CD4-positive, alpha-beta T cell (primary cell): ENCODE results near the gene OR4A15. TPM values are rescaled to one million over a fixed set of nuclear protein-coding genes. Genes with fewer than 3 reads are reported as not detected.

Experiments used
- ATAC-seq: fragments of 200-7000 bp; cut with Tn5 transposase; one replicate; pipeline ENCODE4 v1.10.0; 2022; ENCODE audit warnings: mild to moderate bottlenecking; ENCODE audit not compliant: poor library complexity
- CTCF ChIA-PET: fragments of 350-600 bp; sonication (Branson Sonifier 250); formaldehyde crosslinking; loops from one replicate; lab custom pipeline; 2021; ENCODE audit warnings: antibody characterized with exemption, inconsistent platforms; lab: Charles Lee
- POLR2A ChIA-PET: fragments of 350-600 bp; sonication (Branson Sonifier 250); formaldehyde crosslinking; loops from one replicate; lab custom pipeline; 2021; ENCODE audit warnings: antibody characterized with exemption, inconsistent platforms; lab: Charles Lee
- DNase-seq, 14 experiments: peaks; one replicate each; pipeline ENCODE4 v3.0.0-alpha.2; 2013 to 2020; ENCODE audit warnings: mixed read lengths in 2 of 14
- H3K27ac ChIP-seq, 2 donors: one replicate each; pipeline versions ENCODE4 v1.5.1 to v1.7.0; 2013; ENCODE audit warnings: low read length in 2 of 2, low read depth in 1 of 2, mild to moderate bottlenecking in 1 of 2
- H3K27me3 ChIP-seq, 2 experiments: 1 replicate in 1 of 2; 2 replicates in 1 of 2; pipeline versions ENCODE4 v1.6.1 to v1.7.0; 2013; ENCODE audit warnings: low read length in 2 of 2, control low read depth in 1 of 2, mild to moderate bottlenecking in 1 of 2, moderate library complexity in 1 of 2; ENCODE audit not compliant: insufficient read depth in 2 of 2, control insufficient read depth in 1 of 2
- H3K36me3 ChIP-seq: one replicate; pipeline ENCODE4 v1.6.1; 2013; ENCODE audit warnings: low read length, control low read depth; ENCODE audit not compliant: insufficient read depth
- H3K4me1 ChIP-seq: one replicate; pipeline ENCODE4 v1.6.1; 2013; ENCODE audit warnings: low read length, control low read depth; ENCODE audit not compliant: insufficient read depth
- H3K4me3 ChIP-seq: one replicate; pipeline ENCODE4 v1.5.1; 2013; ENCODE audit warnings: mild to moderate bottlenecking, low read length, moderate library complexity
- H3K9me3 ChIP-seq, 2 experiments: 1 replicate in 1 of 2; 2 replicates in 1 of 2; pipeline versions ENCODE4 v1.6.1 to v1.7.0; 2013; ENCODE audit warnings: low read length in 2 of 2, mild to moderate bottlenecking in 2 of 2, control low read depth in 1 of 2, moderate library complexity in 1 of 2; ENCODE audit not compliant: control insufficient read depth in 1 of 2, insufficient read depth in 1 of 2
- H3K27ac Mint-ChIP-seq: one replicate; pipeline ENCODE4 v1.8.0; 2020; ENCODE audit warnings: mixed read lengths
- H3K27me3 Mint-ChIP-seq: one replicate; pipeline ENCODE4 v1.8.0; 2021; ENCODE audit warnings: mixed read lengths
- H3K36me3 Mint-ChIP-seq: one replicate; pipeline ENCODE4 v1.8.0; 2021; ENCODE audit warnings: low read depth, mixed read lengths
- H3K4me1 Mint-ChIP-seq: one replicate; pipeline ENCODE4 v1.8.0; 2021; ENCODE audit warnings: low read depth, mixed read lengths
- H3K4me3 Mint-ChIP-seq: one replicate; pipeline ENCODE4 v1.8.0; 2020; ENCODE audit warnings: mild to moderate bottlenecking, mixed read lengths
- H3K9me3 Mint-ChIP-seq: one replicate; pipeline ENCODE4 v1.8.0; 2020; ENCODE audit warnings: mixed read lengths
- intact Hi-C, 2 experiments: fragments of 100-400 bp; cut with DNase I in 1 of 2; cut with micrococcal nuclease in 1 of 2; formaldehyde crosslinking; loops; one replicate each; pipeline versions ENCODE4 v1.15.1 to v1.9.0; 2023 to 2025; cut with DNase I, micrococcal nuclease
- total RNA-seq, 174 experiments: library from RNA in 2 of 174; stranded (reverse) in 2 of 174; gene quantifications; one replicate each; pipeline ENCODE4 v1.2.3 and lab custom pipeline; 2021 to 2026
- TF ChIP-seq, protein P1 (sequence below): fragments of 200-600 bp; IDR thresholded peaks from one replicate; pipeline ENCODE4 v1.8.0; 2022; ENCODE audit warnings: antibody characterized with exemption, mild to moderate bottlenecking

OR4A15 gene
- total RNA-seq, 2 experiments from 2014 or later = not detected

DNA sequence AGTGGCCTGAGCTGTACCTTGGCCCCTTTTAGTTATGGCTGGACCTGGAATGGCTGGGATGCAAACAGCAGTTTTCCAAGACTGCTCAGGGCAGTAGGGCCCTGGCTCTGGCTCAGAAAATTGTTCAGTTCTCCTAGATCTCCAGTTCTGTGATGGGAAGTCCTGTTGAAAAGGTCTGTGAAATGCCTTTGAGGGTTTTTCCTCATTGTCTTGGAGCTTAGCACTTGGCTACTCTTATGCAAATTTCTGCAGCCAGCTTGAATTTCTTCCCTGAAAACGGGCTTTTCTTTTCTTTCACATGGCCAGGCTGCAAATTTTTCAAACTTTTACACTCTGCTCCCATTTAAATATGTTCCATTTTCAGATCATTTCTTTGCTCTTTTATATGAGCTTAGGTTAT lies 33.2 kb downstream of the OR4A15 start:
- Mint-ChIP-seq H3K4me3 (no peak overlapping the region), H3K36me3 (no peaks in the 10 kb centered on the region), H3K27me3 (no peaks in the 10 kb centered on the region), H3K9me3 (peaks cover 15% of the 10 kb centered on the region), H3K4me1 (no peaks in the 10 kb centered on the region), H3K27ac (no peak overlapping the region)
- no peaks in the 10 kb centered on the region for H3K27me3 ChIP-seq
- peaks cover 0 to 7% of the 10 kb centered on the region in 2 experiments for H3K9me3 ChIP-seq
- intact Hi-C loops = no loop called here
- no peak for ATAC-seq
- ChIA-PET CTCF (no interaction called here), POLR2A (no interaction called here)
- H3K36me3 ChIP-seq = no peaks in the 10 kb centered on the region
- no peak for DNase-seq
- TF ChIP-seq, protein P1, sequence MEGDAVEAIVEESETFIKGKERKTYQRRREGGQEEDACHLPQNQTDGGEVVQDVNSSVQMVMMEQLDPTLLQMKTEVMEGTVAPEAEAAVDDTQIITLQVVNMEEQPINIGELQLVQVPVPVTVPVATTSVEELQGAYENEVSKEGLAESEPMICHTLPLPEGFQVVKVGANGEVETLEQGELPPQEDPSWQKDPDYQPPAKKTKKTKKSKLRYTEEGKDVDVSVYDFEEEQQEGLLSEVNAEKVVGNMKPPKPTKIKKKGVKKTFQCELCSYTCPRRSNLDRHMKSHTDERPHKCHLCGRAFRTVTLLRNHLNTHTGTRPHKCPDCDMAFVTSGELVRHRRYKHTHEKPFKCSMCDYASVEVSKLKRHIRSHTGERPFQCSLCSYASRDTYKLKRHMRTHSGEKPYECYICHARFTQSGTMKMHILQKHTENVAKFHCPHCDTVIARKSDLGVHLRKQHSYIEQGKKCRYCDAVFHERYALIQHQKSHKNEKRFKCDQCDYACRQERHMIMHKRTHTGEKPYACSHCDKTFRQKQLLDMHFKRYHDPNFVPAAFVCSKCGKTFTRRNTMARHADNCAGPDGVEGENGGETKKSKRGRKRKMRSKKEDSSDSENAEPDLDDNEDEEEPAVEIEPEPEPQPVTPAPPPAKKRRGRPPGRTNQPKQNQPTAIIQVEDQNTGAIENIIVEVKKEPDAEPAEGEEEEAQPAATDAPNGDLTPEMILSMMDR = no peak
- H3K4me3 ChIP-seq = no peak overlapping the region
- no peak overlapping the region for H3K27ac ChIP-seq
- H3K4me1 ChIP-seq = no peaks in the 10 kb centered on the region

Other genes starting within 250 kb of the OR4A15 start
- gene TRIM48, start 105.8 kb upstream of the OR4A15 start, total RNA-seq = not detected
- not detected for gene OR4A16, start 24.8 kb upstream of the OR4A15 start, total RNA-seq
- gene OR4C15, start 186.5 kb downstream of the OR4A15 start, total RNA-seq = not detected
- not detected for gene OR4C16, start 204.2 kb downstream of the OR4A15 start, total RNA-seq
- not detected for gene OR4C11, start 239.7 kb downstream of the OR4A15 start, total RNA-seq